GM18951 (cell line): ENCODE measurements around the gene FLACC1.
A peak's percentile ranks its signal among the peaks of the same experiment; 100 is the strongest.

Experiments used
- POLR2A ChIP-seq: IDR thresholded peaks from 4 replicates; pipeline ENCODE4 v1.6.1; 2011; ENCODE audit warnings: mild to moderate bottlenecking; ENCODE audit not compliant: insufficient read length, insufficient read depth; ENCODE audit errors: extremely low read depth
- in situ Hi-C: fragments of 300-500 bp; cut with MboI; formaldehyde crosslinking; loops from one replicate; pipeline ENCODE4 v1.12.0; 2022; ENCODE audit warnings: low sequenced_read_pairs, mixed read lengths, inconsistent platforms; ENCODE audit not compliant: unreplicated experiment

Gene FLACC1

DNA sequence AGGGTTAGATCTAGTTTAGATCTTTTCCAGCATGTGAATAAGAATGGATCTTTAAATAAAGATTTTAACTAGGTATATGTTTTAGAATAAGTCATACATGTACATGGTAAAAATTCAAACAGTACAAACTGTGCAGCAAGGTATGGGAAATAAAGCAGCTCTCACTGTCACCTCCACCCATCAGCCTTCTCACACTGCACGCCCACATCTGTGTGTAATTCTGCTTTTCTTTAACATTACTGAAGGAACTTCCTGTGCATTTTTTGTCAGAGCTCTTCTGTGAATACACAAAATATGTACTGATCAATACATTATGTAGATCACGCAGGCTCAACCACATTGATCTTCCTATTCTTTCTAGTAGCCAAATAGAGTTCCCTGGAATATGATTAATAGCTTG, 93.4 kb downstream of the FLACC1 start:
- in situ Hi-C loops, result no loop called here
- no peak for TF ChIP-seq POLR2A

- in situ Hi-C loops, result no loop called here
- TF ChIP-seq POLR2A, result no peak
Observed at GRCh38 chr2:201262718-201263117, 94.4 kb downstream of the FLACC1 start.

DNA sequence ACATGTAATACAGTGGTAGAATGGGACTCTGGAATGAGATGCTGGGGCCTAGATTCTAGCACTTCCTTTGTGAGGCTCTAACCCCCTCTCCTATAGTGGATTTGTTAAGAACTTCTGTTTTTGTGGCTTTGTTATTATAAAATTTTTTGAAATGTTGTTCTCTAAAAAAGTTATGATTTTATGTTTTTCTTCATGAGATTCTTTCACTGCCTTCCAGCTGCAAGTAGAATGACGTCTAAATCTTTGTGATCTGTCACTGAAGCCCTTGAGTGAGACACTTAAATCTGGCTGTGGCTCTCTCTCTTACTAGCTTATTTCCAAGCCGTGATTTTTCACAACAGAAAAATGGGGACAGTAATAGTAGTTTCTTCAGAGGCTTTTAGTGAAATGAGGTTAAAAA, 95.2 kb downstream of the FLACC1 start:
- in situ Hi-C loops, result no loop called here
- TF ChIP-seq POLR2A, result no peak

GRCh38 chr2:201261471-201261870, 95.7 kb downstream of the FLACC1 start:
- in situ Hi-C loops, result no loop called here
- no peak for TF ChIP-seq POLR2A

DNA sequence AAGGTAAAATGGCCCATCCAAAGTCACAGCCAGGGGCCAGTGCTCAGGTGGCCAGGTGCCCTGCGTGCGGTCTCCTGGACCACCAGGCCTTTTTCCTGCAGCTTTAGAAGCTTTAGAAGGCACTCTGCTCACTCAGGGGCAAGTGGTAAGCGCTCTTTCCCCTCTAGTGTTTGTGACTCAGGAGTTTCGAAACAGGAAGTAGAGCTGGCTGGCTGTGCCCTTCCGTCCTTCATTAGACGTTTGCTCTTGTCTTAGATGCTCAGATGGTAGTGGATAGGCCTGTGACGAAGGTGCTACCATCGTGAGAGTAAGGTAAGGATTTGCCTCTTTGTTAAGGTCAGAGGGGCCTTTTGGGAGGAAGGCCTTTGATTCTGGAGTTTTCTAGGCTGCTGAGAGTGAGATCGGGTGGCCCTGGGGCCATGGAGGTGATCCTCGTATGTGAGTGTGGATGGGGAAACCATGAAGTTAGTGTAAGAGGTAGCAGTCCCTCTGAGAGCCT, 96.8 kb downstream of the FLACC1 start, which contains the start of gene CASP8:
CASP8 (plus strand) TSS at position 235 of the 499 bp plus-strand sequence. CDS start 5,951 bp downstream, outside the sequence.
- in situ Hi-C loops, result no loop called here
- peak; percentile 16 for TF ChIP-seq POLR2A

DNA sequence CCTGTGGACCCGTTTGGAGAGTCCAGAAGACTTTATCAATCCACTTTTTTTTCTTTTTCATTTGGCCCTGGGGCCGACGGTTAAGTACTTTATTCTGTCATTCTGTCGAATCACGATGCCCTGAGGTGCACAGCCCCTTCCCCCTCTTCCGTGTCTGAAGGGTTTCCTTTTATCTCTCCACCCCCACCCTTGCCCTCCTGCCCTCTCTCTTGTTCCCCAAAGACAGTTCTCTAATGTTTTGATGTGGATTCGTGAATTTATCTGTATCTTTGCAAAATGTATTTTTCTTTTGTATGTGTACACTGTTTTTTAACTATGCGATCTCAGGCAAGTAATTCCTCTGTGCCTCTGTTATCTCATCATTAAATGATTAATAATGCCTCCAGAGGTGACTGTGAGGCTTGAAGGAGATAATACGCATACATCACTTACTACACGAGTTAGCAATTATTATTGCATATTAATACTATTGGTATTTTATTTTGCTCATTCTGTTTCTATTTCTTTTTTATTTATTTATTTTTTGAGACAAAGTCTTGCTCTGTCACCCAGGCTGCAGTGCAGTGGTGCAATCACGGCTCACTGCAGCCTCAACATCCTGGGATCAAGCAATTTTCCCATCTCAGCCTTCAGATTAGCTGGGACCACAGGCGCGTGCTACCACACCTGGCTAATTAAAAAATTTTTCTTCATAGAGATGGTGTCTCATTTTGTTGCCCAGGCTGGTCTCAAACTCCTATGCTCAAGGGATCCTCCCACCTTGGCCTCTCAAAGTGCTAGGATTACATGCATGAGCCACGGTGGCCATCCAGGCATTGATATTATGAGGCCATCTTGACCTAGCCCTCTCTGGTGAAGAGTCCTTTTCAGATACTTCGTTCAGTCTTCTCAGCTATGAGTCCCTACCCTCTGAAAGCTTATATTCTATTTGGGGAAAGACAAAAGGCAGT, 98.2 kb downstream of the FLACC1 start:
- in situ Hi-C loops, result no loop called here
- no peak for TF ChIP-seq POLR2A

GRCh38 chr2:201257956-201258665, 99.0 kb downstream of the FLACC1 start:
- TF ChIP-seq POLR2A, result peak; percentile 39
- in situ Hi-C loops, result no loop called here

GRCh38 chr2:201257381-201257955, 99.7 kb downstream of the FLACC1 start:
- TF ChIP-seq POLR2A, result no peak
- in situ Hi-C loops, result no loop called here

DNA sequence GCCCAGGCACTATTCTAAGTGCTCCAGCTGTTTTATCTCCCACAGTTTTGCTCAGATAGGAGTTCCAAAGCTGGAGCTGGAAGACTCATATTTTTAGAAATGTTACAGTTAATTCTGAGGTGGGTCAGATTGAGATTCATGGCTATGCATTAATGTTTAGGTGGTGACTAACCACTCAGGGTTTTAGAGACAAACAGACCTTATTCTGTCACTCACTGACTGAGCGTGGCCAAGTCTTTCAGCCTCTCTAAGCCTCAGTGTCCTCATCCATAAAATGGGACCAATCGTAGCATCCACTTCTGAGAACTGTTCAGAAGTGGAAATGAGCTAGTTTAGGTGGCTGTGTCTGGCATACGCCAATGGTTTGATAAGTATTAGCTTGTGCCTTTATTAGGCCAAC, 101.1 kb downstream of the FLACC1 start:
- TF ChIP-seq POLR2A, result no peak
- in situ Hi-C loops, result no loop called here

- no peak for TF ChIP-seq POLR2A
- in situ Hi-C loops, result no loop called here
Observed at GRCh38 chr2:201255408-201256033, 101.6 kb downstream of the FLACC1 start.

DNA sequence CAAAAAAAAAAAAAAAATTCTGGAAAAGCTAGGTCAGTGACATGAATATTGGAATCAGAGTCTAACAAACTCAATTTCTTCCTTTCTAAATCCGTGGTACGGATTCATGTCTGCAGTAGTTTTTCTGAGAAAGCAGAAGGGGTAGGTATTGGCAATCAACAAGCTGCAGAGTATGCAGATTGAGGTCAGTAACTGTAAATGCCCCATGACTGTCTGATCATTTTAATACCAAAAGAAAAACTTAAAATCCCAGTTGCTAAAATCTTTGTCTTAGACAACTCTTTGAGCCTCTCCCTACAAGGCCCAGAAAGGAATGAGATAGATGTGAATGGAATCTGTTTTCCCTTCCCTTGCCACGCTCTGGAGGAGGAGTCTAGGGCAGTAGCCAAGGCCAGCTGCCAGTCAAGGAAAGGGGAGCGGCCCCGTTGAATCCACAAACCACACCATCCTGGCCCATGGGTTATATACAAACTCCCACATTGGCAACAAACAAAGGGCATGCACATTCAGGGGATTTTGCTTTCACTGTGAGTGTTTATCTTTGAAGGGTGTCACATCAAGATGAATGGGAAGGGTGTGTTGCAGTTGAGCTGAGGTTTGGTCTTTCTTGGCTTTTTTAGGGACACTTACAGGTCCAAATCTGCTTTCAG, 102.9 kb downstream of the FLACC1 start:
- TF ChIP-seq POLR2A, result no peak
- in situ Hi-C loops, result no loop called here

GRCh38 chr2:201250741-201251140, 106.4 kb downstream of the FLACC1 start:
- TF ChIP-seq POLR2A, result no peak
- in situ Hi-C loops, result no loop called here
